Fibroblast of the aortic adventitia (primary cell): ENCODE results near the gene NLRC5. TPM values are rescaled to one million over a fixed set of nuclear protein-coding genes. Genes with fewer than 3 reads are reported as not detected.

ENCODE experiments used
- DNase-seq: peaks from one replicate; pipeline ENCODE4 v3.0.0-alpha.2; 2010; ENCODE audit warnings: low read depth
- H3K4me3 ChIP-seq: 2 replicates; pipeline ENCODE4 v1.5.1; 2011; ENCODE audit warnings: low read depth, mild to moderate bottlenecking, control low read depth, low read length, moderate library complexity
- total RNA-seq: library from RNA; depleted of rRNA; stranded (reverse); fragments of >200 nt; gene quantifications from 2 replicates; pipeline ENCODE4 v1.2.3, GENCODE V29; 2012; ENCODE audit warnings: low replicate concordance
- TF ChIP-seq, protein P1 (sequence below): IDR thresholded peaks from 2 replicates; pipeline ENCODE4 v1.5.1; 2011; ENCODE audit warnings: mild to moderate bottlenecking, low read length, control low read depth, inconsistent platforms; ENCODE audit not compliant: insufficient read depth

Gene NLRC5
- total RNA-seq, 1 donor: 31.0 TPM

DNA sequence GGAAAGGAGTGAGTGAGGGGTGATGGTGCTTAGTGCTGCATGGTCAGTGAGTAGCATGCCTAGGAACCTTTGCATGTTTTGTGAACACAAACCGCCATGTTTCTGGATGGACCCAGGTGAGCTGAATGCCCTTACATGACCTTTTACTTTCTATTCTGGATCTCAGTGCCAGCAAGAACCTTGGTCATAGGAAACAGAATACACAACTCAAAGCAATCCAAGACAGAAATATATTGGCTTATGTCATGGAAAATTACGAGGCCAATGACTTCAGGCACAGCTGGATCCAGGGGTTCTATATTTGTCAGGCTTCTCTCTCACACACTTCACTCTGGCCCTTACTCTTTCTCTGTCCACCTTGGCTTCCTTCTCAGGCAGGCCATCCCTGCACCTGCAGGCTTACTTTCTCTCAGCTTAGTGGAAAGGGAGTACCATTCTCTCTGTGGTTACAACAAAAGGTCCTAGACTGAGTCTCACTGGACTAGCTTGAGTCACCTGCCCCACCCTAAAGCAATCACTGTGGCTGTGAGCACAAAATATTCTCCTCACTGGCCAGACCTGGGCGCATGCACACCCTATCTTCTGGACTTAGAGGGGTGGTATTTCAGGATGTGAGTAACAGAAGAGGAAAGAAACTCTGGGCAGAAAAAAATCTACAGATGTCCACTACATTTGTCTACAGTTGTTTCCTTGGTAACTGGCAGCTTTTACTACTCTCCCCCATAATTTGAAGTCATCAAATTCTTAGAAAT is 82.7 kb downstream of the NLRC5 start:
- TF ChIP-seq, protein P1, sequence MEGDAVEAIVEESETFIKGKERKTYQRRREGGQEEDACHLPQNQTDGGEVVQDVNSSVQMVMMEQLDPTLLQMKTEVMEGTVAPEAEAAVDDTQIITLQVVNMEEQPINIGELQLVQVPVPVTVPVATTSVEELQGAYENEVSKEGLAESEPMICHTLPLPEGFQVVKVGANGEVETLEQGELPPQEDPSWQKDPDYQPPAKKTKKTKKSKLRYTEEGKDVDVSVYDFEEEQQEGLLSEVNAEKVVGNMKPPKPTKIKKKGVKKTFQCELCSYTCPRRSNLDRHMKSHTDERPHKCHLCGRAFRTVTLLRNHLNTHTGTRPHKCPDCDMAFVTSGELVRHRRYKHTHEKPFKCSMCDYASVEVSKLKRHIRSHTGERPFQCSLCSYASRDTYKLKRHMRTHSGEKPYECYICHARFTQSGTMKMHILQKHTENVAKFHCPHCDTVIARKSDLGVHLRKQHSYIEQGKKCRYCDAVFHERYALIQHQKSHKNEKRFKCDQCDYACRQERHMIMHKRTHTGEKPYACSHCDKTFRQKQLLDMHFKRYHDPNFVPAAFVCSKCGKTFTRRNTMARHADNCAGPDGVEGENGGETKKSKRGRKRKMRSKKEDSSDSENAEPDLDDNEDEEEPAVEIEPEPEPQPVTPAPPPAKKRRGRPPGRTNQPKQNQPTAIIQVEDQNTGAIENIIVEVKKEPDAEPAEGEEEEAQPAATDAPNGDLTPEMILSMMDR: no peak
- DNase-seq: peak; percentile 56
- H3K4me3 ChIP-seq: no peak overlapping the region

DNA sequence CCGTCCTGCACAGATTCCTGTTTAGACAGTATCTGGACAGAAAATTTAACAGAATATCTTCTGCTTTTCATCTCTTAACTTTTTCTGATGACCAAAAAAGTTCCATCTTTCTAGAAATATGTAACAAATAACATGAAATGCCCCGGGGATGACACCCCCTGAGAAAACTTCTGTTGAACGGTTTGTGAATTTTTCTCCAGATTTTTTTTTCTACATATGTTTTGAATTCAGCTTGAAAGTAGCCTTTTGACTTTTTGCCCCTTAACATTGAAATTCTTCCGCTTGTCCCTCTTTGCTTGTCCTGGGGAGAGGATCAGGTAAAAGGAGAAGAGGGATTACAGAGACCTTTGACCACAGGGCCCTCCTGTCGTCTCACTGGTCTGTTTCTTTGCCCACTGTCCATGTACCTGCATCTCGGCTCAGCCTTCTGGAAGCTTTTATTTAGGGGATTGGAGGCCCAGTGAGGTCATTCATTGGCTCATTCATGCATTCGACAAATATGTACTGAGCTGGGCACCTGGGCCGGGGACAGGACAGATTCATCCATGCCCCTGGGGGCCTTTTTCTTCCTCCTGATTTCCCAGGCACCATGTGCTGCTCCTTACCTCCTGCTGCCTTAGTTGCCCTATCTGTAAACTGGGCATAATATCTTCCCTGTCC is 83.4 kb downstream of the NLRC5 start:
- no peak overlapping the region for H3K4me3 ChIP-seq
- no peak for DNase-seq
- TF ChIP-seq, protein P1: no peak

DNA sequence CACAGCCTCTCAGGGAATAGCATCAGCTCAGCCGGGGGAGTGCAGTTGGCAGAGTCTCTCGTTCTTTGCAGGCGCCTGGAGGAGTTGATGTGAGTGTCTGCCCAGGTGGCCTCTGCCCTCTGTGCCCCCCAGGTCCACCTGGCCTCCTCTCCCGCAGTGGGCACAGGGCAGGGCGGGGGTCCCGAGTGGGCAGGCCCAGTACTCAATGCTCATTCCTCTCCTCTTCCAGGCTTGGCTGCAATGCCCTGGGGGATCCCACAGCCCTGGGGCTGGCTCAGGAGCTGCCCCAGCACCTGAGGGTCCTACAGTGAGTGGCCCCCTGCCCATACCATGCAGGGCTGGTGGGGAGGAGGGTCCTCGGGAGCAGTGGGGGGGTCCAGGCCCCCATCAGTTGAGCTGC is 88.4 kb downstream of the NLRC5 start:
- TF ChIP-seq, protein P1: no peak
- DNase-seq: no peak
- no peak overlapping the region for H3K4me3 ChIP-seq

- TF ChIP-seq, protein P1: no peak
- no peak for DNase-seq
- H3K4me3 ChIP-seq: no peak overlapping the region
These were observed 92.4 kb downstream of the NLRC5 start for GRCh38 chr16:57081744-57082143.

DNA sequence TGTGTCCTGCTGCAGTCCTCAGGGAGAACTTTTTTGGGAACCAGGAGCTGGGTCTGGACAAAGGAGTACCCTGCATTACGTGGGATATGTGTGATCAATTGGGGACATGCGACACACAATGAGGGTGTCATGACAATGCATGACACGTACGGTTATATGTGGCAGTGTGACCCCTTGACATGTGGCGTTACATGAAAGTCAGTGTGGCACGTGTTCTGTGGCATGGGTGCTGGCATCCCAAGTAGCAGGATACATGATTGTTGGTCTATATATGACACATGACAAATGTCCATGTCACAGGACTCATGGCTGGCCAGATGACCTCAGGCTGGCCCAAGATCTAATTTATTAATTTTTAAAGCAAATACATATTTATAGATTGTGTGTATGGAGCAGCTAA is 93.3 kb downstream of the NLRC5 start:
- no peak overlapping the region for H3K4me3 ChIP-seq
- TF ChIP-seq, protein P1: no peak
- DNase-seq: no peak

- no peak for DNase-seq
- H3K4me3 ChIP-seq: no peak overlapping the region
- TF ChIP-seq, protein P1: no peak
These were observed 94.2 kb downstream of the NLRC5 start for GRCh38 chr16:57083485-57084126.
